Glutamatergic neuron (in vitro differentiated cells): ENCODE results near the gene TMEM80. TPM values are rescaled to one million over a fixed set of nuclear protein-coding genes. Genes with fewer than 3 reads are reported as not detected.

Source experiments
- DNase-seq: peaks from one replicate; pipeline ENCODE4 v3.0.0; 2022
- H3K27ac Mint-ChIP-seq: one replicate; pipeline ENCODE4 v1.8.0; 2020; ENCODE audit warnings: mild to moderate bottlenecking, mixed read lengths, inconsistent platforms; ENCODE audit not compliant: unreplicated experiment
- H3K27me3 Mint-ChIP-seq: one replicate; pipeline ENCODE4 v1.8.0; 2020; ENCODE audit warnings: mild to moderate bottlenecking, moderate library complexity, mixed read lengths, inconsistent platforms; ENCODE audit not compliant: unreplicated experiment
- H3K36me3 Mint-ChIP-seq: one replicate; pipeline ENCODE4 v1.8.0; 2020; ENCODE audit warnings: mild to moderate bottlenecking, mixed read lengths, inconsistent platforms; ENCODE audit not compliant: unreplicated experiment
- H3K4me1 Mint-ChIP-seq: one replicate; pipeline ENCODE4 v1.8.0; 2020; ENCODE audit warnings: mild to moderate bottlenecking, low read depth, mixed read lengths, inconsistent platforms; ENCODE audit not compliant: unreplicated experiment
- H3K4me3 Mint-ChIP-seq: one replicate; pipeline ENCODE4 v1.8.0; 2020; ENCODE audit warnings: mild to moderate bottlenecking, mixed read lengths, inconsistent platforms; ENCODE audit not compliant: unreplicated experiment
- H3K9me3 Mint-ChIP-seq: one replicate; pipeline ENCODE4 v1.8.0; 2020; ENCODE audit warnings: mild to moderate bottlenecking, moderate library complexity, mixed read lengths, inconsistent platforms; ENCODE audit not compliant: unreplicated experiment
- CTCF ChIP-seq: fragments of 200-600 bp; sonication (generic); IDR thresholded peaks from one replicate; pipeline ENCODE4 v1.5.0; 2021; ENCODE audit not compliant: partially characterized antibody, unreplicated experiment
- total RNA-seq: library from RNA; stranded (reverse); fragmentation: NEBNext Ultra II Directional; extraction: Animal tissue kit (Norgen Biotek cat#: 25700); gene quantifications from one replicate; pipeline ENCODE4 v1.2.1, GENCODE V29; 2021; ENCODE audit not compliant: unreplicated experiment

Gene TMEM80
- total RNA-seq, 1 donor from 2014 or later, result 29.7 TPM

GRCh38 chr11:655036-655726, 40.4 kb upstream of the TMEM80 start:
- Mint-ChIP-seq H3K9me3 (no peaks in the 10 kb centered on the region), H3K27ac (no peak overlapping the region), H3K4me3 (no peak overlapping the region), H3K27me3 (no peaks in the 10 kb centered on the region), H3K36me3 (no peaks in the 10 kb centered on the region), H3K4me1 (no peaks in the 10 kb centered on the region)
- no peak for DNase-seq
- no peak for TF ChIP-seq CTCF

DNA sequence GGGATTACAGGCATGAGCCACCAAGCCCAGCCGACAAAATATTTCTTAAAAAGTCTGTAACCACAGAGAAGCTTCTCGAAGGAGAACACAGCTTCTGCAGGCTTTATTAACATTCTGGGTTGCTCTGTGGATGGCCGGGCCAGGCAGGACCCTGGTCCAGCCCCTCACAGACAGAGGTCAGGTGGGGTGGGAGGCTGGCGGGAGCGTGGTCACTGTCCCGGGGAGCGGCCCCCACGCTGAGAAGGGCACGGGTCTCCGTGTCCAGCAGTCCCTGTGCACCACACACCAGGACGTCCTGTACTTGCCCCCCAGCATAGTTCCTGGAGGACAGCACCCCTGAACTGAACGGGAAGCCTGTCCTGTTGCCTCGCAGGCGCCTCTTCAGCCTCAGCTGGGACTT, 39.2 kb upstream of the TMEM80 start:
- no peak overlapping the region for H3K4me3 Mint-ChIP-seq

GRCh38 chr11:656866-657265, 38.8 kb upstream of the TMEM80 start:
- no peaks in the 10 kb centered on the region for H3K36me3 Mint-ChIP-seq
- DNase-seq, result no peak
- no peaks in the 10 kb centered on the region for H3K4me1 Mint-ChIP-seq
- no peaks in the 10 kb centered on the region for H3K27me3 Mint-ChIP-seq
- H3K9me3 Mint-ChIP-seq, result no peaks in the 10 kb centered on the region
- H3K4me3 Mint-ChIP-seq, result no peak overlapping the region
- no peak overlapping the region for H3K27ac Mint-ChIP-seq
- no peak for TF ChIP-seq CTCF

More for the DNA sequence above, 39.2 kb upstream of the TMEM80 start:
- no peak for TF ChIP-seq CTCF
- no peak for DNase-seq
- no peaks in the 10 kb centered on the region for H3K9me3 Mint-ChIP-seq
- H3K27ac Mint-ChIP-seq, result no peak overlapping the region
- H3K4me1 Mint-ChIP-seq, result no peaks in the 10 kb centered on the region
- H3K36me3 Mint-ChIP-seq, result no peaks in the 10 kb centered on the region
- H3K27me3 Mint-ChIP-seq, result no peaks in the 10 kb centered on the region

DNA sequence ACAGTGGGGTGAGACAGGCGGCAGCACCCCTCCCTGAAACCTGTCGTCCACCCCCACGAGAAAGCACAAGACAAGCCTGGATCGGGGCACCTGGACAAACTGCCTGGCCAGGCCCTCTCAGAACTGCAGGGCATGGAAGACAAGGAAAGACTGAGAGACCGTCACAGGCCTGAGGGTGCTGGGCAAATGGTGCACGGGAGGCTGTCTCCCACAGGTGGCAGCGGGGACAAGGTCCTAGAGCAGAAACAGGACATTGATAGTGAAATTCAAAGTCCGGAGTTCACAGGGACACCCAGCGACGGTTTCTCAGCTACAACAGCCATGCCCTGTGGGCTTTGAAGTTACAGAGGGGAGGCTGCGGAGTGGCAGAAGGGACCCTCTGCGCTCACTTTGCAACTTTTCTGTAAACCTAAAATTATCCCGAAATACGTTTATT, 37.9 kb upstream of the TMEM80 start:
- Mint-ChIP-seq H3K4me1 (no peaks in the 10 kb centered on the region), H3K27me3 (no peaks in the 10 kb centered on the region), H3K9me3 (no peaks in the 10 kb centered on the region), H3K4me3 (no peak overlapping the region), H3K36me3 (no peaks in the 10 kb centered on the region), H3K27ac (no peak overlapping the region)
- no peak for TF ChIP-seq CTCF
- no peak for DNase-seq

GRCh38 chr11:659532-660085, 36.0 kb upstream of the TMEM80 start:
- H3K9me3 Mint-ChIP-seq, result no peaks in the 10 kb centered on the region
- H3K4me3 Mint-ChIP-seq, result no peak overlapping the region
- TF ChIP-seq CTCF, result no peak
- H3K27ac Mint-ChIP-seq, result no peak overlapping the region
- DNase-seq, result no peak
- H3K27me3 Mint-ChIP-seq, result no peaks in the 10 kb centered on the region
- H3K4me1 Mint-ChIP-seq, result no peaks in the 10 kb centered on the region
- H3K36me3 Mint-ChIP-seq, result no peaks in the 10 kb centered on the region
